Measurements from ENCODE around the gene IPO9.

- TF ChIP-seq, protein P1, sequence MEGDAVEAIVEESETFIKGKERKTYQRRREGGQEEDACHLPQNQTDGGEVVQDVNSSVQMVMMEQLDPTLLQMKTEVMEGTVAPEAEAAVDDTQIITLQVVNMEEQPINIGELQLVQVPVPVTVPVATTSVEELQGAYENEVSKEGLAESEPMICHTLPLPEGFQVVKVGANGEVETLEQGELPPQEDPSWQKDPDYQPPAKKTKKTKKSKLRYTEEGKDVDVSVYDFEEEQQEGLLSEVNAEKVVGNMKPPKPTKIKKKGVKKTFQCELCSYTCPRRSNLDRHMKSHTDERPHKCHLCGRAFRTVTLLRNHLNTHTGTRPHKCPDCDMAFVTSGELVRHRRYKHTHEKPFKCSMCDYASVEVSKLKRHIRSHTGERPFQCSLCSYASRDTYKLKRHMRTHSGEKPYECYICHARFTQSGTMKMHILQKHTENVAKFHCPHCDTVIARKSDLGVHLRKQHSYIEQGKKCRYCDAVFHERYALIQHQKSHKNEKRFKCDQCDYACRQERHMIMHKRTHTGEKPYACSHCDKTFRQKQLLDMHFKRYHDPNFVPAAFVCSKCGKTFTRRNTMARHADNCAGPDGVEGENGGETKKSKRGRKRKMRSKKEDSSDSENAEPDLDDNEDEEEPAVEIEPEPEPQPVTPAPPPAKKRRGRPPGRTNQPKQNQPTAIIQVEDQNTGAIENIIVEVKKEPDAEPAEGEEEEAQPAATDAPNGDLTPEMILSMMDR (IDR thresholded peaks at IDR 0.05): no peak
- TF ChIP-seq POLR2A (IDR thresholded peaks at IDR 0.05): no peak
Observed at GRCh38 chr1:201903135-201903534, 74.2 kb downstream of the IPO9 start.
